Fibroblast of mammary gland (primary cell): Measurements from ENCODE around the gene ARGFX.
A peak's percentile ranks its signal among the peaks of the same experiment; 100 is the strongest.

Experiments
- DNase-seq: peaks from one replicate; pipeline ENCODE4 v3.0.0-alpha.2; 2010; ENCODE audit warnings: low read depth
- H3K4me3 ChIP-seq: 2 replicates; pipeline ENCODE4 v1.5.1; 2011; ENCODE audit warnings: low read depth, mild to moderate bottlenecking, low read length, moderate library complexity; ENCODE audit not compliant: control insufficient read depth
- TF ChIP-seq, protein P1 (sequence below): conservative IDR thresholded peaks from 2 replicates; pipeline ENCODE4 v1.5.1; 2011; ENCODE audit warnings: low read depth, low read length, inconsistent platforms; ENCODE audit not compliant: control insufficient read depth, insufficient read depth

ARGFX gene

DNA sequence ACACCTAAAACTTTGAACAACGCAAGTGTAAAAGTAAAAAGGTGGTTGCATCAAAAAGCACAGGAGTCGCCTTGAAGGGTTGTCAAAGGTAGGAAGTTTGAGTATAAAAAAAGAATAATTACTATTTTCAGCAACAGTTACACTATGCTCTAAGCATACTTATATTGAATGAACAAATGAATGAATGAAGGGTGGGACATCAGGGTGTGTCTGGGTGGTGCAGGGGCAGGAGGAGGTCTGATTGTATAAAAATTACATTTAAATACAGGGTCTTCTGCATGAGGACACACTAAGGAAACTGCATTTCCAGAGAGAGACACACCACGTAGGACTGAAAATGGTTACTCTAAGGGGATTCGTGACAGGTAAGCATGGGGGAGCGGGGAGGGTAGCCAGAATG lies at the start of gene ARGFX:
TSS of gene ARGFX (plus strand) at position 301 of the 400 bp plus-strand sequence. CDS start 2,765 bp downstream, outside the sequence.
- TF ChIP-seq, protein P1, sequence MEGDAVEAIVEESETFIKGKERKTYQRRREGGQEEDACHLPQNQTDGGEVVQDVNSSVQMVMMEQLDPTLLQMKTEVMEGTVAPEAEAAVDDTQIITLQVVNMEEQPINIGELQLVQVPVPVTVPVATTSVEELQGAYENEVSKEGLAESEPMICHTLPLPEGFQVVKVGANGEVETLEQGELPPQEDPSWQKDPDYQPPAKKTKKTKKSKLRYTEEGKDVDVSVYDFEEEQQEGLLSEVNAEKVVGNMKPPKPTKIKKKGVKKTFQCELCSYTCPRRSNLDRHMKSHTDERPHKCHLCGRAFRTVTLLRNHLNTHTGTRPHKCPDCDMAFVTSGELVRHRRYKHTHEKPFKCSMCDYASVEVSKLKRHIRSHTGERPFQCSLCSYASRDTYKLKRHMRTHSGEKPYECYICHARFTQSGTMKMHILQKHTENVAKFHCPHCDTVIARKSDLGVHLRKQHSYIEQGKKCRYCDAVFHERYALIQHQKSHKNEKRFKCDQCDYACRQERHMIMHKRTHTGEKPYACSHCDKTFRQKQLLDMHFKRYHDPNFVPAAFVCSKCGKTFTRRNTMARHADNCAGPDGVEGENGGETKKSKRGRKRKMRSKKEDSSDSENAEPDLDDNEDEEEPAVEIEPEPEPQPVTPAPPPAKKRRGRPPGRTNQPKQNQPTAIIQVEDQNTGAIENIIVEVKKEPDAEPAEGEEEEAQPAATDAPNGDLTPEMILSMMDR = no peak
- no peak for DNase-seq
- H3K4me3 ChIP-seq = no peak within 1 kb of the TSS

DNA sequence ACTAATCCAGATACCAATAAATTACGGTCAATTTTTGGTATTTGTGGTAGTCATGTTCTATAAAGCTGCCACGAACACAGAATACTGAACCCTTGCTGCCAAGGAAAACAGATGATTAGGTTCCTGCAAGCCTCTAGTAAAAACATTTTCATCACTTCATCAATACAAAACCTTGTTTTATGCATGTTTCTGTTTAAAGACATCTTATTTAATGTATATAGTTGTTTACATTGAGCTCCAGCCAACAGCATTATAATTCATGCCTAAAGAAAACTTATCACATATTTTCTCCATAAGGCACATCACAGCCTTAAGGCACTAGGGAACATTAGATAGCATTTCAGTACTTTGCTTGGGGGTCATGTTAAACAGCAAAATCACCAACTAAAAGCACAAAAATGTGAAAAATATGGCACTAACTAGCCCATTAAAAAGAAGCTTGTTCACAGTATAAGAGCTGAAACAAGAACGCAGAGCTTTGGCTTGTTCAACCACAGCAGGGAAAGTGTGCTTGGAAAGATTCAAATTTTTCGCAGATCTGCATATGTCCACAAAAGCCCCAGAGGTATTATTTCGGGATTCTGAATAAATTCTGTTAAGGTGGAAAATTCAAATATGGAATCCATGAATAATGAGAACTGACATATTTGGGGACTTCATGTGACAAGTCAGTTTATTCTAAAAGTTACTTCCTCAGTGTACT lies 49.6 kb upstream of the ARGFX start:
- no peak for DNase-seq
- H3K4me3 ChIP-seq = no peak overlapping the region
- TF ChIP-seq, protein P1 = no peak

DNA sequence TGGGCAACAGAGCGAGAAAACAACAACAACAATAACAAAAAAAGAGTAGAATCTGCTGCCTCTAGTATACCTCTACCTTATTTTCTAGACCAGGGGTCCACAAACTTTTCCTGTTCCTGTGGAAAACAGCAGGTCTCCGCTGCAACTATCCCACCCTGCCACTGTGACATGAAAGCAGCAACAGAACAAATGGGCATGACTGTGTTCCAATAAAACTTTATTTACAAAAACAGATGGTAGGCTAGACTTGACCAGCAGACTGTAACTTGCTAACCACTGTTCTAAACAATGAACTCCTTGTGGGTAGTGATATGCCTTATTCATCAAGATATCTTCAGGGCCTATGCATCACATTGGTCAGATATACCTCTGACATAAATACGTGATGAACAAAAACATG lies 47.2 kb upstream of the ARGFX start:
- TF ChIP-seq, protein P1 = no peak
- no peak overlapping the region for H3K4me3 ChIP-seq
- DNase-seq = no peak

DNA sequence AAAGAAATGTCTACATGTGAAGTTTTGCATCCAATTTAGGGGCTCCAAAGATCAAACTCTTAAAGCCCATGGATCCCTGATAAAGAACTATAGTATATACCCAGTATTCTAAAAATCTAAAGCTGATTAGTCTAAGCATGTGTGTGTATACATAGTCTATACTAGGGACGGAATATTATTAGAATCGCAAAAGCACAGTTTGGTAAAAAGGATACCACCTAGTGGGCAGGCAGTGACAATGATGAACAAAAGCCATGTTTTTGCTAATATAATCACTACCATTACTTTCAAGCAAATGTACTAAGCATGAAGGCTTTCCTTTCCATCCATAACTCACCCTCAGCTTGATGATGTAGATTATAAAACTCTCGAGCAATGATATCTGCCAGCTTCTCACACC lies 38.4 kb upstream of the ARGFX start:
- DNase-seq = peak; percentile 35
- H3K4me3 ChIP-seq = no peak overlapping the region
- TF ChIP-seq, protein P1 = peak; percentile 59

DNA sequence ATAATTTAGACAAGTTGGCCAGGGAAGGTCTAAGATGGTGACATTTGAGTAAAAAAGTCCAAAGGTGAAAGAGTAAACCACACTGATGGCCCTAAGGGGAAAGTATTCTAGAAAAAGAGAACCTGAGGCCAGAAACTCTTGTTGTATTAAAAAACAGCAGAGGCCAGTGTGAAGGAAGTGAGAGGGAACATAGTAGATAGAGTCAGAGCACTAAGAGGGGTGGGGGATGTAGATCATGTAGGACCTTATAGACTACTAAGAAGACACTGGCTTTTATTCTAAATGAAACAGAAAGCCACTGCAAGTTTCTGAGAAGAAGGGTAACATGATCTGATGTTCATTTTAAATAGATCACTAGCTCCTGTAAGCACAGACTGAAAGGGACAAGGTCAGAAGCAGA lies 36.5 kb upstream of the ARGFX start:
- TF ChIP-seq, protein P1 = no peak
- no peak overlapping the region for H3K4me3 ChIP-seq
- DNase-seq = no peak

DNA sequence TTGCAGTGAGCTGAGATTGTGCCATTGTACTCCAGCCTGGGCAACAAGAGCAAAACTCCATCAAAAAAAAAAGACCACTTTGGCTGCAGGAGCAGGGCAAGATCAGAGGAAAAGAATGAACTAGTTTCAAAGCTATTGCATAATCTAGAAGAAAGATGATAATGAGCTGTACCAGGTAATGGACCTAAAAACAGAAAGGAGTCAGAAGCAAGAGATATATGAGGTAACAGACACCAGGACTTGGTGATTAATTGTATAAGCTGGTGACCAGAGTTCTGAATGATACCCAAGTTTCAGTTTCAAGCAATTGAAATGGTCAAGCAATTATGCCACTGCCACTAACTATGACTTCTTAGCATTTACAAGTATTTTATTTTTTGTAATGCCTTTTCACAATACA lies 24.8 kb upstream of the ARGFX start:
- H3K4me3 ChIP-seq = no peak overlapping the region
- TF ChIP-seq, protein P1 = no peak
- DNase-seq = no peak
